Activated T-helper 9 cell treated with anti-CD3 and anti-CD28 coated beads, Interleukin-2, amount 50 U/mL, for 16 hours (primary cell): ENCODE measurements around the gene COL5A1.

Source experiments
- DNase-seq: peaks from one replicate; pipeline ENCODE4 v3.0.0-alpha.2; 2020; ENCODE audit warnings: low read depth

The COL5A1 gene

GRCh38 chr9:134880484-134881312, 239.1 kb downstream of the COL5A1 start, which contains the start of gene FCN2:
Gene FCN2, plus strand, starts transcription at chr9:134880810. Its CDS starts 12 bp downstream, at chr9:134880822.
- DNase-seq: no peak

- DNase-seq: no peak
These were observed 239.7 kb downstream of the COL5A1 start for GRCh38 chr9:134881313-134881670.

GRCh38 chr9:134882204-134882785, 240.7 kb downstream of the COL5A1 start:
- no peak for DNase-seq

GRCh38 chr9:134883040-134883782, 241.6 kb downstream of the COL5A1 start:
- no peak for DNase-seq

DNA sequence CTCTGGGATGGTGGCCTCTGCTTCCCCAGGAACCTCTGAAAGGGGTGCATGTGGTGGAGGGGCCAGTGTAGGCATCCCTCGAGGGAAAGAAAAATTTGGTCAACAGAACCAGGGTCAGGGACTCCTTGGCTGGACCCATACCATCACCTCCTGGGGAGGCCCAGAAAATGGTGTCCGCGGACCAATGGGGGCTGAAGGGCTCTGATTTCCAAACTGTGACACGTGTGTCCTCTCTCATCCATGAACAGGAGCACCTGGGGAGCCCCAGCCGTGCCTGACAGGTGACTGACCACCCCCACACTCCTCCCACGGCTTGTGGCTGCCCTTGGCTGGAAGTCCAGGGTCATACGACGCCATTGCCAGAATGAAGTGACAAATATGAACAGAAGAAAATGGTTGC, 242.9 kb downstream of the COL5A1 start:
- DNase-seq: no peak

DNA sequence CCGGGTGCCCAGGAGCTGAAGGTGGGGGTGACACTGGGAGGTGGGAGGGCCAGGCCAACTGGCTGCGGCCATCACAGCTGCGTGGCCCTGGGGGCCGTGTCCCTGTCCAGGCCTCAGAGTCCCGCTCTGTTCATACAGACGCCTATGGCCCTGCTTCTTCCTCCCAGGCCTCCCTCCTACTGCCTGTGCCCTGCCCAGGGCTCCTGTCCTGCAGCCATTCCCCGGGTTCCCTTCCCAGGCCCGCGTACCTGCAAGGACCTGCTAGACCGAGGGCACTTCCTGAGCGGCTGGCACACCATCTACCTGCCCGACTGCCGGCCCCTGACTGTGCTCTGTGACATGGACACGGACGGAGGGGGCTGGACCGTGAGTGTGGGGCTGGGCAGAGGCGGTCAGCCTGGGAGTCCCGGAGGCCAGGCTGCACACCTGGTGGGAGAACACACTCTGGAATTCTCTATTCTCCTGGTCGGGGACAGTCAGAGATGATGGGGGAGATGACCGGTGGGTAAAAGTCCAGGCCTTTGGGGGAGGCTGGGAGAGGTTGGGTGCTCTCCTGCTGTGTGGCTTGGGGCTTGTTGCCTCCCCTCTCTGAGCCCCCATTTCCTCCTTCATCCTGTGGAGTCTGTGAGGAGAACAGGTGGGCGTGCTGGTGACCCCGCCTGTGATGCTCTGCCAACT, 243.5 kb downstream of the COL5A1 start:
- DNase-seq: no peak

DNA sequence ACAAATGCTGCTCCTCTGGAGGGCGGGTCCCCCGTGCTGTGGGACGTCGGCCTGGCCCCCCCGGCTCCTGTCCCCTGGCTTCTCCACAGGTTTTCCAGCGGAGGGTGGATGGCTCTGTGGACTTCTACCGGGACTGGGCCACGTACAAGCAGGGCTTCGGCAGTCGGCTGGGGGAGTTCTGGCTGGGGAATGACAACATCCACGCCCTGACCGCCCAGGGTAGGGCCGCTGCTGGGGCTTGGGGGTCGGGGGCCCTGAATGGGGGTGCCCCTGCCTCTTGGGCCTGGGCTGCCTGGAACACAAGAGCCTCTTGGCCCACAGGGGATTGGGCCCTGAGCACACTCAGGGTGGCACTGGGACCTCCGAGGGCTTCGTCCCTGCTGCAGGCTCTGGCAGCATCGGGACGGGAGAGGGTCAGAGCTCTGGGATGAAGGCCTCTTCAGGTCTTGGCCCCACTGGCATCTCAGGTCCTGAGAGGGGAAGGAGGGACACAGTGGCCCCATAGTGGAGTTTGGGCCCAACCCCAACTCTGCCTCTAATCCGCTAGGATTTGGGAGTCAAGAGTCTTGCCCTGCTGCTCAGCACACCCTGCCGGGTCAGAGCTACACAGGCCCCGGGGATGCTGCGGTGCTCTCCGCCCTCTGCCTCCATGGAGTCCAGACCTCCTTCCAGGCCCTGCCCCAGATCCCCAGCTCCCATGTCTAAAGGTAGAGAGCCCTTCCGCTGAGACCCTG, 244.2 kb downstream of the COL5A1 start:
- no peak for DNase-seq

GRCh38 chr9:134886413-134886913, 244.9 kb downstream of the COL5A1 start:
- DNase-seq: no peak

DNA sequence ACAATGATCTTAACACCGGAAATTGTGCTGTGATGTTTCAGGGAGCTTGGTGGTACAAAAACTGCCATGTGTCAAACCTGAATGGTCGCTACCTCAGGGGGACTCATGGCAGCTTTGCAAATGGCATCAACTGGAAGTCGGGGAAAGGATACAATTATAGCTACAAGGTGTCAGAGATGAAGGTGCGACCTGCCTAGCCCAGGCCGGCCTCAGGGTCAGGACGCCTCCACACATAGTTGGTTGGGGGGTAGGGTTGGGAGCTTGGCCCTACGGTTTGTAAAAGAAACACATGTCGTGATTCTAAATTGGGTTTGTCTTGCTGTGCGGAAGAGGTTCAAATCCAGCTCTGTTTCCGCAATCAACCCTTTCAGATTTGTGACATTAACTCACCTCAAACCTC, 245.6 kb downstream of the COL5A1 start:
- DNase-seq: no peak

GRCh38 chr9:134887686-134888602, 246.3 kb downstream of the COL5A1 start:
- DNase-seq: no peak

- DNase-seq: no peak
These were observed 247.1 kb downstream of the COL5A1 start for GRCh38 chr9:134888603-134889190.

DNA sequence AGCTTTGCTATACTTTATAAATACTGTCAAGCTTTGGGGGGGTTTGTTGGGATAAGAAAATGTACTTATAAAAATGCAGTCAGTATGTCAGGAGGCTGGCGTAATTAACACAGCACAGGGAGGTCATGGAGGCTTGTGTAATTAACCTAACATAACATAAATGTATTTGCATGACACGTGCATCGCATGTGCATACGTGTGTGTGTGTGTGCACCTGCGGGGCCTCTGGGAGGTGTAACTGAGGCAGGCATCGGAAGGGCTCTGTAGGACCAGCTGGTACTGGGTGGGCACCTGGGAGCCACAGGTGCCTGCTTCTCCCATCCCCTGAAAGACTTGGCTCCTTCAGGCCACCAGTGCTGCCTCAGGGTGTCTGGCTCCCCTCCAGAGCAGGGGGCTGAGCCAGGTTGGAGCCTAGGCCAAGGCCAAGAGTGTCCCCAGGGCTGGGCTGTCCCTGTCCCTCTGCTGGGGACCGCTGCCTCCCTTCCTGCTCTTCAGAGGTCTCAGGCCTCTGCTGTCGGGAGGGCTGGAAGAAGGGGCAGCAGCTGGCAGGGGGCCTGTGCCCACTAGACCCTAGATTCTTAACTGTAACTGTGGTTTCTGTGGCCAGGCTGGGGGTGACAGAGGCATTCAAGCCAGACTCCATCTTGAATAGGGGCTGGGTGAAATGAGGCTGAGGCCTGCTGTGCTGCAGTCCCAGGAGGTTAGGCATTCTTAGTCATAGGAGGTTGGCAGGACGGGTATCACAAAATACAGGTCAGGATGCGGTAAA, 248.0 kb downstream of the COL5A1 start:
- DNase-seq: no peak

GRCh38 chr9:134890155-134890495, 248.5 kb downstream of the COL5A1 start:
- DNase-seq: no peak

GRCh38 chr9:134891053-134891452, 249.4 kb downstream of the COL5A1 start:
- DNase-seq: no peak

DNA sequence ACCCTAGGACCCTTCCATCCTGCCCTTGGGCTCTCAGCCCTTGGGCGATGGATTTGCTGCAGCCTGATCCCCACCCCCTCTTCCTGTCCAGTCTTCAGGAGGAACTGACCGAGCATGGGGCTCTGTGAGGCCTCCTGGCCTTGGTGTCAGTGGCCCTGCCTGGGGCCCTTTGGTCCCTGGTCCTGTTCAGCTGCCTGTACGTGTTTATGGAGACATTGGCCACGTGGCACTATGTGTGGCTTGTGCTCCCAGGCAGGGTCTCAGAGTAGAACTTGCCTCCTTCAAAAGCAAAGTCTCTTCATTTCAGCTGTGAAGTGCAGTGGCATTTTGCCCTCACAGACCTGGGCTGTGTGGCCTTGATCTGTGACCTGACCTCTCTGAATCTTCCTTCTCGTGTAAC, 250.1 kb downstream of the COL5A1 start:
- DNase-seq: no peak

DNA sequence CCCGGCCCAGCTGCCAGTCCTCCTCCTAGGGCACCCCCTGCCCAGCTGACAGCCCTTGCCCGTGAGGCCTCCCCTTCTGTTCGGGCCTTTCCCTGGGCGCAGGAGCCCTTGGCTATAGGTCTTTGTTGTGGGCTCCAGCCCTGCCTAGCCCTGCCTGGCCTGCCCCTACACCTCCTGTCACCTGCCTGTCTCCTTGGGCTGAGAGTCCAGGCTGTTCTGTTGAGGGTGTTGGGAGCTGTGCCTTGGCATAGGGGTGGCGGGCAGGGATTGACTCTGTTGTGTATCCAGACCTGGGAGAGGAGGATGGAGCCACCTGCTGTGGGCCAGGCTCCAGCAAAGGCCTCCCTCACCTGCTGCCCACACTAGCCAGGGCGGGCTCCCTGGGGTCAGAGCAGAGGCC, 250.6 kb downstream of the COL5A1 start:
- no peak for DNase-seq

DNA sequence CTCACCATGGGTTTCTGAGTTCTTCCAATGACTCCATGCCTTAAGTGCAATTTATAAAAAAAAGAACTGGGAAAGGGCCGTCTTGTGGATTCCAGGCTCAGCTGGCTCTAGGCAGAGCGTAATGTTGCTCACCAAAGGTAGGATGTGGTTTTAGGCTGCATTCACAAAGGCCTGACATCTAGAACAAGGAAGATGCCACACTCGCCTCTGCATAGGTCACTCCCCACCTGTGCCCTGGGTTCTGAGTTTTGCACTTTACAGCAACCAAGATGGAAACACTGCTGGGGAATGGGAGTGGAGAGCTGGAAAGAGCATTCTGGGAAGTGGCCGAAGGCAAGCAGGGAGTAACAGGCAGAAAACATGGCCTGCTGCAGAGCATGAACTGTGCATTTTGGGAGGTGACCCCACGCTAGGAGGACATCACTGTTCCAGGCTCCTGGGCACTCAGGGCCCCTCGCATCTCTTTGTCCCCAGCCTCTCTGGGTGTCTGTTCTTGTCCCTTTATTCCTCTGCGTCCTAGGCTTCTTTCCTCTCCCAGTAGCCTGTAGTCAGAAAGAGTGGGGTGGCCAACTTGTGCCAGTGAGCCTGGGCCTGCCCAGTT, 251.3 kb downstream of the COL5A1 start:
- DNase-seq: no peak
